GM21515 (cell line): Measurements from ENCODE around the gene RERE.

ENCODE experiments used
- ATAC-seq: cut with Tn5 transposase; IDR thresholded peaks from one replicate; pipeline ENCODE4 v1.9.1; 2021; ENCODE audit not compliant: unreplicated experiment

The RERE gene

GRCh38 chr1:8560035-8560434, 257.4 kb downstream of the RERE start:
- ATAC-seq = no peak

GRCh38 chr1:8555582-8555981, 261.9 kb downstream of the RERE start:
- ATAC-seq = no peak

GRCh38 chr1:8554956-8555534, 262.4 kb downstream of the RERE start:
- ATAC-seq = no peak

GRCh38 chr1:8552820-8553397, 264.5 kb downstream of the RERE start:
- ATAC-seq = no peak

- no peak for ATAC-seq
Observed at GRCh38 chr1:8551613-8552489, 265.6 kb downstream of the RERE start.

GRCh38 chr1:8551057-8551456, 266.4 kb downstream of the RERE start:
- no peak for ATAC-seq

GRCh38 chr1:8547791-8548190, 269.6 kb downstream of the RERE start:
- ATAC-seq = no peak

- no peak for ATAC-seq
Observed at GRCh38 chr1:8545078-8545477, 272.4 kb downstream of the RERE start.

- no peak for ATAC-seq
Observed at GRCh38 chr1:8544644-8545043, 272.8 kb downstream of the RERE start.

GRCh38 chr1:8543965-8544364, 273.5 kb downstream of the RERE start:
- ATAC-seq = no peak

- ATAC-seq = no peak
Observed at GRCh38 chr1:8541961-8542521, 275.4 kb downstream of the RERE start.

GRCh38 chr1:8540971-8541370, 276.5 kb downstream of the RERE start:
- ATAC-seq = no peak

- ATAC-seq = no peak
Observed at GRCh38 chr1:8540261-8540941, 277.0 kb downstream of the RERE start.

- no peak for ATAC-seq
Observed at GRCh38 chr1:8539683-8540082, 277.8 kb downstream of the RERE start.

GRCh38 chr1:8538502-8538901, 278.9 kb downstream of the RERE start:
- ATAC-seq = no peak

- ATAC-seq = no peak
Observed at GRCh38 chr1:8537991-8538390, 279.4 kb downstream of the RERE start.

- ATAC-seq = no peak
Observed at GRCh38 chr1:8536515-8536914, 280.9 kb downstream of the RERE start.

GRCh38 chr1:8533907-8534306, 283.5 kb downstream of the RERE start:
- ATAC-seq = no peak

- peak; percentile 56 for ATAC-seq
Observed at GRCh38 chr1:8533124-8533523, 284.3 kb downstream of the RERE start.

GRCh38 chr1:8529901-8530300, 287.5 kb downstream of the RERE start:
- ATAC-seq = no peak

- no peak for ATAC-seq
Observed at GRCh38 chr1:8527941-8528340, 289.5 kb downstream of the RERE start.
